Measurements from ENCODE around the gene GRAMD2A. TPM values are rescaled to one million over a fixed set of nuclear protein-coding genes. Genes with fewer than 3 reads are reported as not detected.

Gene GRAMD2A
- total and polyA plus RNA-seq, 3 donors from 2014 or later = 0.31 to 3.1 (median 1.4) TPM

DNA sequence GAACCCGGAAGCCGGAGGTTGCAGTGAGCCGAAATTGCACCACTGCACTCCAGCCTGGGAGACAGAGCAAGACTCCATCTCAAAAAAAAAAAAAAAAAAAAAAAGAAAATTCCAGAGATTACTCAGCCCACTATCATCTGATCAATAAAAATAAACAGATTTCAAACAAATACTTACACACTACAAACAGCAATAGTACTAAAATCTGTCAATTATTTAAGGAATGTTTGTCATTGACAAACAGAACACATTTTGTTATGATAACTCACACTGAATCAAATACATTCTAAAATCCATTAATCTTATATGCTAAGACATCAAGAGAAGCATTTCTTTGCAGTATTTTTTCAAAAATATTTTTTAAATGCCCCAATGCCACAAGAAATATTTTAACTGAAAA is 87.2 kb downstream of the GRAMD2A start:
- WGBS, 2 donors = 97 to 98% methylated on average over 3 of the region's 3 CpGs
- H3K27me3 ChIP-seq = no peaks in the 10 kb centered on the region
- intact Hi-C loops (cut with DNase I; ENCODE audit: low total_unique reads) = no loop called here
- TF ChIP-seq, protein P1, sequence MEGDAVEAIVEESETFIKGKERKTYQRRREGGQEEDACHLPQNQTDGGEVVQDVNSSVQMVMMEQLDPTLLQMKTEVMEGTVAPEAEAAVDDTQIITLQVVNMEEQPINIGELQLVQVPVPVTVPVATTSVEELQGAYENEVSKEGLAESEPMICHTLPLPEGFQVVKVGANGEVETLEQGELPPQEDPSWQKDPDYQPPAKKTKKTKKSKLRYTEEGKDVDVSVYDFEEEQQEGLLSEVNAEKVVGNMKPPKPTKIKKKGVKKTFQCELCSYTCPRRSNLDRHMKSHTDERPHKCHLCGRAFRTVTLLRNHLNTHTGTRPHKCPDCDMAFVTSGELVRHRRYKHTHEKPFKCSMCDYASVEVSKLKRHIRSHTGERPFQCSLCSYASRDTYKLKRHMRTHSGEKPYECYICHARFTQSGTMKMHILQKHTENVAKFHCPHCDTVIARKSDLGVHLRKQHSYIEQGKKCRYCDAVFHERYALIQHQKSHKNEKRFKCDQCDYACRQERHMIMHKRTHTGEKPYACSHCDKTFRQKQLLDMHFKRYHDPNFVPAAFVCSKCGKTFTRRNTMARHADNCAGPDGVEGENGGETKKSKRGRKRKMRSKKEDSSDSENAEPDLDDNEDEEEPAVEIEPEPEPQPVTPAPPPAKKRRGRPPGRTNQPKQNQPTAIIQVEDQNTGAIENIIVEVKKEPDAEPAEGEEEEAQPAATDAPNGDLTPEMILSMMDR (IDR thresholded peaks at IDR 0.05) = no peak
- no peak for TF ChIP-seq POLR2A (IDR thresholded peaks at IDR 0.05)
- H3K4me1 ChIP-seq = no peaks in the 10 kb centered on the region
- no peak overlapping the region for H3K27ac ChIP-seq
- H3K36me3 ChIP-seq (ENCODE audit: low read depth, missing control alignments) = no peaks in the 10 kb centered on the region
- DNase-seq = no peak
- no peaks in the 10 kb centered on the region for H3K9me3 ChIP-seq
- no peak overlapping the region for H3K4me3 ChIP-seq

Other genes starting within 250 kb of the GRAMD2A start
- gene MYO9A, start 79.6 kb downstream of the GRAMD2A start, total RNA-seq = 100 to 1,000 TPM; 103 to 126 TPM
- 68.9 TPM for gene MYO9A, start 79.6 kb downstream of the GRAMD2A start, polyA plus RNA-seq (ENCODE audit: insufficient read depth, low read depth, low replicate concordance)
- gene SENP8, start 79.4 kb downstream of the GRAMD2A start, total RNA-seq = 10 to 100 TPM in 1 of 2 donors, 1 to 10 TPM in 1; 8.1 to 17.6 TPM
- 22.7 TPM for gene SENP8, start 79.4 kb downstream of the GRAMD2A start, polyA plus RNA-seq (ENCODE audit: insufficient read depth, low read depth, low replicate concordance)
- 100 to 1,000 TPM; 521 to 530 TPM for gene PKM, start 33.4 kb upstream of the GRAMD2A start, total RNA-seq
- gene PKM, start 33.4 kb upstream of the GRAMD2A start, polyA plus RNA-seq (ENCODE audit: insufficient read depth, low read depth, low replicate concordance) = 602 TPM
- gene PARP6, start 74.8 kb upstream of the GRAMD2A start, total RNA-seq = 100 to 1,000 TPM; 114 to 182 TPM
- gene PARP6, start 74.8 kb upstream of the GRAMD2A start, polyA plus RNA-seq (ENCODE audit: insufficient read depth, low read depth, low replicate concordance) = 190 TPM
- 10 to 100 TPM; 19.2 to 22.0 TPM for gene CELF6, start 122.4 kb upstream of the GRAMD2A start, total RNA-seq
- 10.1 TPM for gene CELF6, start 122.4 kb upstream of the GRAMD2A start, polyA plus RNA-seq (ENCODE audit: insufficient read depth, low read depth, low replicate concordance)
- 100 to 1,000 TPM; 110 to 188 TPM for gene HEXA, start 178.2 kb upstream of the GRAMD2A start, total RNA-seq
- 129 TPM for gene HEXA, start 178.2 kb upstream of the GRAMD2A start, polyA plus RNA-seq (ENCODE audit: insufficient read depth, low read depth, low replicate concordance)
- gene TMEM202, start 200.5 kb upstream of the GRAMD2A start, total RNA-seq = 1 to 10 TPM; 3.5 to 6.3 TPM
- gene TMEM202, start 200.5 kb upstream of the GRAMD2A start, polyA plus RNA-seq (ENCODE audit: insufficient read depth, low read depth, low replicate concordance) = 52.1 TPM